ENCODE results near the gene UTP14A.

The UTP14A gene

GRCh38 chrX:129953881-129954280 lies 47.9 kb downstream of the UTP14A start:
- no peaks in the 10 kb centered on the region for H3K9me3 ChIP-seq
- TF ChIP-seq CTCF (IDR thresholded peaks at IDR 0.05), result no peak
- peaks cover 28 to 30% of the 10 kb centered on the region in 2 experiments for H3K4me1 ChIP-seq (ENCODE audit: control insufficient read depth in 1 of 2, insufficient read depth in 1 of 2, low read depth in 1 of 2, low read length in 1 of 2)
- no peaks in the 10 kb centered on the region for H3K36me3 ChIP-seq
- H3K27ac ChIP-seq, result no peak overlapping the region
- no peak overlapping the region for H3K4me3 ChIP-seq (ENCODE audit: low read depth in 1 of 2, low read length in 1 of 2)
- H3K27me3 ChIP-seq, result no peaks in the 10 kb centered on the region

GRCh38 chrX:129954804-129955203 lies 48.8 kb downstream of the UTP14A start:
- no peaks in the 10 kb centered on the region for H3K27me3 ChIP-seq
- H3K4me1 ChIP-seq (ENCODE audit: control insufficient read depth in 1 of 2, insufficient read depth in 1 of 2, low read depth in 1 of 2, low read length in 1 of 2), result peaks cover 30 to 34% of the 10 kb centered on the region in 2 experiments
- no peaks in the 10 kb centered on the region for H3K36me3 ChIP-seq
- no peak overlapping the region for H3K27ac ChIP-seq
- no peak for TF ChIP-seq CTCF (IDR thresholded peaks at IDR 0.05)
- no peaks in the 10 kb centered on the region for H3K9me3 ChIP-seq
- no peak overlapping the region for H3K4me3 ChIP-seq (ENCODE audit: low read depth in 1 of 2, low read length in 1 of 2)

GRCh38 chrX:129955682-129956081 lies 49.7 kb downstream of the UTP14A start:
- Histone ChIP-seq H3K4me3 (ENCODE audit: low read depth in 1 of 2, low read length in 1 of 2) (no peak overlapping the region), H3K27me3 (no peaks in the 10 kb centered on the region), H3K36me3 (no peaks in the 10 kb centered on the region), H3K4me1 (ENCODE audit: control insufficient read depth in 1 of 2, insufficient read depth in 1 of 2, low read depth in 1 of 2, low read length in 1 of 2) (peaks cover 36 to 37% of the 10 kb centered on the region in 2 experiments), H3K9me3 (no peaks in the 10 kb centered on the region), H3K27ac (no peak overlapping the region)
- TF ChIP-seq CTCF (IDR thresholded peaks at IDR 0.05), result no peak

- Histone ChIP-seq H3K4me1 (ENCODE audit: control insufficient read depth in 1 of 2, insufficient read depth in 1 of 2, low read depth in 1 of 2, low read length in 1 of 2) (peaks cover 41 to 42% of the 10 kb centered on the region in 2 experiments), H3K9me3 (no peaks in the 10 kb centered on the region), H3K4me3 (ENCODE audit: low read depth in 1 of 2, low read length in 1 of 2) (no peak overlapping the region)
Observed at GRCh38 chrX:129956145-129956544, 50.2 kb downstream of the UTP14A start.

GRCh38 chrX:129956765-129957164 lies 50.8 kb downstream of the UTP14A start:
- Histone ChIP-seq H3K4me3 (ENCODE audit: low read depth in 1 of 2, low read length in 1 of 2) (peak overlapping the region; percentile 54 to 63), H3K36me3 (no peaks in the 10 kb centered on the region), H3K4me1 (ENCODE audit: control insufficient read depth in 1 of 2, insufficient read depth in 1 of 2, low read depth in 1 of 2, low read length in 1 of 2) (peaks cover 45 to 47% of the 10 kb centered on the region in 2 experiments), H3K27me3 (no peaks in the 10 kb centered on the region), H3K9me3 (no peaks in the 10 kb centered on the region), H3K27ac (peak overlapping the region; percentile 92)
- no peak for TF ChIP-seq CTCF (IDR thresholded peaks at IDR 0.05)

More at GRCh38 chrX:129956145-129956544, 50.2 kb downstream of the UTP14A start:
- H3K27ac ChIP-seq, result no peak overlapping the region
- H3K27me3 ChIP-seq, result no peaks in the 10 kb centered on the region
- TF ChIP-seq CTCF (IDR thresholded peaks at IDR 0.05), result no peak
- no peaks in the 10 kb centered on the region for H3K36me3 ChIP-seq
